SK-N-SH treated with all-trans-retinoic acid at 6 μM for 48 hours (cell line): Measurements from ENCODE around the gene DLK1.

Experiments used
- ATAC-seq: fragments of 200-7000 bp; cut with Tn5 transposase; 3 replicates; pipeline ENCODE4 v1.9.1; 2020; ENCODE audit warnings: mild to moderate bottlenecking, moderate library complexity
- ARNTL ChIP-seq: fragments of 450-650 bp; formaldehyde crosslinking; IDR thresholded peaks from 2 replicates; pipeline ENCODE4 v1.5.0; 2020; ENCODE audit warnings: low read depth, mild to moderate bottlenecking, moderate library complexity, borderline replicate concordance
- BACH2 ChIP-seq: fragments of 250-450 bp; sonication (Bioruptor Pico); IDR thresholded peaks from 2 replicates; pipeline ENCODE4 v1.9.0; 2021; ENCODE audit warnings: mild to moderate bottlenecking, borderline replicate concordance
- CSDC2 ChIP-seq: fragments of 250-450 bp; sonication (Bioruptor Pico); IDR thresholded peaks from 2 replicates; pipeline ENCODE4 v1.5.0; 2020; ENCODE audit warnings: mild to moderate bottlenecking, moderate library complexity
- ESRRG ChIP-seq: fragments of 250-450 bp; sonication (Bioruptor Pico); IDR thresholded peaks from 2 replicates; pipeline ENCODE4 v1.6.1; 2021; ENCODE audit warnings: mild to moderate bottlenecking
- GLIS3 ChIP-seq: fragments of 250-450 bp; sonication (Bioruptor Pico); IDR thresholded peaks from 2 replicates; pipeline ENCODE4 v1.5.0; 2020; ENCODE audit warnings: mild to moderate bottlenecking, moderate library complexity
- OSR1 ChIP-seq: fragments of 250-450 bp; sonication (Bioruptor Pico); IDR thresholded peaks from 2 replicates; pipeline ENCODE4 v1.8.0; 2022; ENCODE audit warnings: moderate library complexity, mild to moderate bottlenecking, inconsistent platforms
- RARB ChIP-seq: fragments of 250-450 bp; sonication (Bioruptor Pico); IDR thresholded peaks from 2 replicates; pipeline ENCODE4 v1.8.0; 2021; ENCODE audit warnings: mild to moderate bottlenecking, moderate library complexity
- SNAI2 ChIP-seq: fragments of 250-450 bp; sonication (Bioruptor Pico); IDR thresholded peaks from 2 replicates; pipeline ENCODE4 v1.5.0; 2020; ENCODE audit warnings: mild to moderate bottlenecking, moderate library complexity
- TCF4 ChIP-seq: fragments of 250-450 bp; sonication (Bioruptor Pico); IDR thresholded peaks from 2 replicates; pipeline ENCODE4 v1.8.0; 2021; ENCODE audit warnings: mild to moderate bottlenecking, moderate library complexity, borderline replicate concordance
- TOX ChIP-seq: fragments of 250-450 bp; sonication (Bioruptor Pico); IDR thresholded peaks from 2 replicates; pipeline ENCODE4 v1.8.0; 2021; ENCODE audit warnings: mild to moderate bottlenecking, moderate library complexity, borderline replicate concordance
- ZC3H10 ChIP-seq: fragments of 250-450 bp; sonication (Bioruptor Pico); IDR thresholded peaks from 2 replicates; pipeline ENCODE4 v1.5.1; 2021; ENCODE audit warnings: mild to moderate bottlenecking, moderate library complexity
- ZFP3 ChIP-seq: fragments of 250-450 bp; sonication (Bioruptor Pico); IDR thresholded peaks from 2 replicates; pipeline ENCODE4 v1.5.0; 2020; ENCODE audit warnings: mild to moderate bottlenecking, moderate library complexity
- ZNF565 ChIP-seq: fragments of 450-650 bp; formaldehyde crosslinking; conservative IDR thresholded peaks from 2 replicates; pipeline ENCODE4 v1.5.0; 2020; ENCODE audit warnings: low read depth, mild to moderate bottlenecking, moderate library complexity
- ZNF70 ChIP-seq: fragments of 450-650 bp; formaldehyde crosslinking; IDR thresholded peaks from 2 replicates; pipeline ENCODE4 v1.5.0; 2020; ENCODE audit warnings: mild to moderate bottlenecking, moderate library complexity
- ZNF8 ChIP-seq: fragments of 450-650 bp; formaldehyde crosslinking; IDR thresholded peaks from 2 replicates; pipeline ENCODE4 v1.5.0; 2020; ENCODE audit warnings: mild to moderate bottlenecking, moderate library complexity
- TF ChIP-seq, protein P1 (sequence below): fragments of 250-450 bp; sonication (Bioruptor Pico); IDR thresholded peaks from 2 replicates; pipeline ENCODE4 v1.8.0; 2020; ENCODE audit warnings: mild to moderate bottlenecking, moderate library complexity, borderline replicate concordance
- TF ChIP-seq, protein P2 (sequence below): fragments of 250-450 bp; sonication (Bioruptor Pico); IDR thresholded peaks from 2 replicates; pipeline ENCODE4 v1.5.0; 2020; ENCODE audit warnings: mild to moderate bottlenecking, moderate library complexity
- TF ChIP-seq, protein P3 (sequence below): fragments of 250-450 bp; sonication (Bioruptor Pico); IDR thresholded peaks from 2 replicates; pipeline ENCODE4 v1.8.0; 2021; ENCODE audit warnings: low read depth, mild to moderate bottlenecking, moderate library complexity, borderline replicate concordance
- TF ChIP-seq, protein P4 (sequence below): fragments of 250-450 bp; sonication (Bioruptor Pico); IDR thresholded peaks from 2 replicates; pipeline ENCODE4 v1.5.1; 2021; ENCODE audit warnings: mild to moderate bottlenecking, moderate library complexity
- TF ChIP-seq, protein P5 (sequence below): fragments of 250-450 bp; sonication (Bioruptor Pico); IDR thresholded peaks from 2 replicates; pipeline ENCODE4 v1.5.1; 2020; ENCODE audit warnings: low read depth, mild to moderate bottlenecking, moderate library complexity

DLK1 gene

DNA sequence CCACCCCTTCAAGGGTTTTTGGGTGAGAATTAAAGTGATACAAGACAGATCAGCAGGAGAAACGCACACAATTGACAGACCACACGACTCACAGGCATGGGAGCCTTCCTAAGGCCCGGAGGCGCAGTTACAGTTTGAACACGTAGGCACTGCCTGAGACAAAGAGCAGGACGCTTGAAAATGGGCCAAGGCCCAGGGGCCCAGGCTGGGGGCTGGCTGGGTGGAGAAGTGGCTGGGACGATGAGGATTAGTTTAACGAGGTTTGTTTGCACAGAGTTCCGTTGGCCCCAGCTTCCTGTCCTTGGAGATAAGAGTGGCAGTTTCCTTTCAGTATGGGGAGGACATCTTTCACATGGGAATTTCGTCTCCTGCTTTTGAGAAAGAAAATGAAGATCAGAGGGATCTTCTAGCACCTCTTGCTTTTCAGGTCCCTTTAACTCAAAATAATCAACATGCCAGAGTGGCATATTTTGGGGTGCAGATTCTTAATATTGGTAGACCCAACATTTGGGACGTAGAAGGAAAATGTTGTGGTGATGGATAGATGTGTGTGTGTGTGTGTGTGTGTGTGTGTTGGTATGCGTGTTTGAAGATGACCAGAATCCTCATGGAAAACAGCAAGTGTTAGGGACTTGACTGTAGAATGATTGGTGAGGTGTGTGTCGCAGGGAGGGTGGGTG lies 44.6 kb downstream of the DLK1 start:
- TF ChIP-seq, protein P1, sequence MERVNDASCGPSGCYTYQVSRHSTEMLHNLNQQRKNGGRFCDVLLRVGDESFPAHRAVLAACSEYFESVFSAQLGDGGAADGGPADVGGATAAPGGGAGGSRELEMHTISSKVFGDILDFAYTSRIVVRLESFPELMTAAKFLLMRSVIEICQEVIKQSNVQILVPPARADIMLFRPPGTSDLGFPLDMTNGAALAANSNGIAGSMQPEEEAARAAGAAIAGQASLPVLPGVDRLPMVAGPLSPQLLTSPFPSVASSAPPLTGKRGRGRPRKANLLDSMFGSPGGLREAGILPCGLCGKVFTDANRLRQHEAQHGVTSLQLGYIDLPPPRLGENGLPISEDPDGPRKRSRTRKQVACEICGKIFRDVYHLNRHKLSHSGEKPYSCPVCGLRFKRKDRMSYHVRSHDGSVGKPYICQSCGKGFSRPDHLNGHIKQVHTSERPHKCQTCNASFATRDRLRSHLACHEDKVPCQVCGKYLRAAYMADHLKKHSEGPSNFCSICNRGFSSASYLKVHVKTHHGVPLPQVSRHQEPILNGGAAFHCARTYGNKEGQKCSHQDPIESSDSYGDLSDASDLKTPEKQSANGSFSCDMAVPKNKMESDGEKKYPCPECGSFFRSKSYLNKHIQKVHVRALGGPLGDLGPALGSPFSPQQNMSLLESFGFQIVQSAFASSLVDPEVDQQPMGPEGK (CRISPR knock-in tag) = no peak
- TF ChIP-seq ZNF8 (CRISPR knock-in tag) = no peak
- TF ChIP-seq CSDC2 (CRISPR knock-in tag) = no peak
- TF ChIP-seq ZFP3 (CRISPR knock-in tag) = no peak
- TF ChIP-seq ZC3H10 (CRISPR knock-in tag) = no peak
- TF ChIP-seq, protein P2, sequence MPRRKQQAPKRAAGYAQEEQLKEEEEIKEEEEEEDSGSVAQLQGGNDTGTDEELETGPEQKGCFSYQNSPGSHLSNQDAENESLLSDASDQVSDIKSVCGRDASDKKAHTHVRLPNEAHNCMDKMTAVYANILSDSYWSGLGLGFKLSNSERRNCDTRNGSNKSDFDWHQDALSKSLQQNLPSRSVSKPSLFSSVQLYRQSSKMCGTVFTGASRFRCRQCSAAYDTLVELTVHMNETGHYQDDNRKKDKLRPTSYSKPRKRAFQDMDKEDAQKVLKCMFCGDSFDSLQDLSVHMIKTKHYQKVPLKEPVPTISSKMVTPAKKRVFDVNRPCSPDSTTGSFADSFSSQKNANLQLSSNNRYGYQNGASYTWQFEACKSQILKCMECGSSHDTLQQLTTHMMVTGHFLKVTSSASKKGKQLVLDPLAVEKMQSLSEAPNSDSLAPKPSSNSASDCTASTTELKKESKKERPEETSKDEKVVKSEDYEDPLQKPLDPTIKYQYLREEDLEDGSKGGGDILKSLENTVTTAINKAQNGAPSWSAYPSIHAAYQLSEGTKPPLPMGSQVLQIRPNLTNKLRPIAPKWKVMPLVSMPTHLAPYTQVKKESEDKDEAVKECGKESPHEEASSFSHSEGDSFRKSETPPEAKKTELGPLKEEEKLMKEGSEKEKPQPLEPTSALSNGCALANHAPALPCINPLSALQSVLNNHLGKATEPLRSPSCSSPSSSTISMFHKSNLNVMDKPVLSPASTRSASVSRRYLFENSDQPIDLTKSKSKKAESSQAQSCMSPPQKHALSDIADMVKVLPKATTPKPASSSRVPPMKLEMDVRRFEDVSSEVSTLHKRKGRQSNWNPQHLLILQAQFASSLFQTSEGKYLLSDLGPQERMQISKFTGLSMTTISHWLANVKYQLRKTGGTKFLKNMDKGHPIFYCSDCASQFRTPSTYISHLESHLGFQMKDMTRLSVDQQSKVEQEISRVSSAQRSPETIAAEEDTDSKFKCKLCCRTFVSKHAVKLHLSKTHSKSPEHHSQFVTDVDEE (CRISPR knock-in tag) = no peak
- ATAC-seq = no peak

DNA sequence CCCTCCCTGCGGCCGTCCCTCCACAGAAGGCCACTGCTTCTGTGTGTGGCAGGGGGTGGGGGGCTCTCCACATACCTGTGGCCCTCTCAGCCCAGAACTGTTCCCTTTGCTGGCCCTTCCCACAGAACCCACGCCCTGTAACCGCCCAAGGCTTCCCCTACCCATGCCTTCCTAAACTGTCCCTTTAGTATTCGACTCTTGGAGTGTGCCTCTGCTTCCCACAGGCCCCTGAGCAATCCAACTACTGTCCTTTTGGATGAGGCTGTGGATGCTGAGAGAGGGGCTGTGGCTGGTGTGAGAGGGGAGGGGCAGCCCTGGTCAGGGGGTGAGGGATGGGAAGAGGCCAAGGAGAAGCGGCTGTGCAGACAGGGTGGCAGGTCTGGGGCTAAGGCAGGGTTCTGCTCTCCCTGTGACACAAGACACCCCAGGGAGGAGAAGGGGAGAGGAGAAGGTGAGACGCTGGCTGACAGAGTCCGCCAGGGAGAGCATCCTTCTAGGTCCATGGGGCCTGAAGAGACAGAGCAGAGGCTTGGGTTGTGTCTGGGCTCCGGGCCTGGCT lies 46.0 kb downstream of the DLK1 start:
- ATAC-seq = no peak
- TF ChIP-seq ZFP3 (CRISPR knock-in tag) = no peak
- TF ChIP-seq, protein P3, sequence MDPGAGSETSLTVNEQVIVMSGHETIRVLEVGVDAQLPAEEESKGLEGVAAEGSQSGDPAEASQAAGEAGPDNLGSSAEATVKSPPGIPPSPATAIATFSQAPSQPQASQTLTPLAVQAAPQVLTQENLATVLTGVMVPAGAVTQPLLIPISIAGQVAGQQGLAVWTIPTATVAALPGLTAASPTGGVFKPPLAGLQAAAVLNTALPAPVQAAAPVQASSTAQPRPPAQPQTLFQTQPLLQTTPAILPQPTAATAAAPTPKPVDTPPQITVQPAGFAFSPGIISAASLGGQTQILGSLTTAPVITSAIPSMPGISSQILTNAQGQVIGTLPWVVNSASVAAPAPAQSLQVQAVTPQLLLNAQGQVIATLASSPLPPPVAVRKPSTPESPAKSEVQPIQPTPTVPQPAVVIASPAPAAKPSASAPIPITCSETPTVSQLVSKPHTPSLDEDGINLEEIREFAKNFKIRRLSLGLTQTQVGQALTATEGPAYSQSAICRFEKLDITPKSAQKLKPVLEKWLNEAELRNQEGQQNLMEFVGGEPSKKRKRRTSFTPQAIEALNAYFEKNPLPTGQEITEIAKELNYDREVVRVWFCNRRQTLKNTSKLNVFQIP (CRISPR knock-in tag) = no peak
- TF ChIP-seq SNAI2 (CRISPR knock-in tag) = no peak
- TF ChIP-seq, protein P4, sequence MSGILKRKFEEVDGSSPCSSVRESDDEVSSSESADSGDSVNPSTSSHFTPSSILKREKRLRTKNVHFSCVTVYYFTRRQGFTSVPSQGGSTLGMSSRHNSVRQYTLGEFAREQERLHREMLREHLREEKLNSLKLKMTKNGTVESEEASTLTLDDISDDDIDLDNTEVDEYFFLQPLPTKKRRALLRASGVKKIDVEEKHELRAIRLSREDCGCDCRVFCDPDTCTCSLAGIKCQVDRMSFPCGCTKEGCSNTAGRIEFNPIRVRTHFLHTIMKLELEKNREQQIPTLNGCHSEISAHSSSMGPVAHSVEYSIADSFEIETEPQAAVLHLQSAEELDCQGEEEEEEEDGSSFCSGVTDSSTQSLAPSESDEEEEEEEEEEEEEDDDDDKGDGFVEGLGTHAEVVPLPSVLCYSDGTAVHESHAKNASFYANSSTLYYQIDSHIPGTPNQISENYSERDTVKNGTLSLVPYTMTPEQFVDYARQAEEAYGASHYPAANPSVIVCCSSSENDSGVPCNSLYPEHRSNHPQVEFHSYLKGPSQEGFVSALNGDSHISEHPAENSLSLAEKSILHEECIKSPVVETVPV (CRISPR knock-in tag) = no peak
- no peak for TF ChIP-seq OSR1
- TF ChIP-seq TOX = no peak
- TF ChIP-seq ARNTL (CRISPR knock-in tag) = no peak
- no peak for TF ChIP-seq ZNF70 (CRISPR knock-in tag)
- no peak for TF ChIP-seq ZNF565 (CRISPR knock-in tag)
- TF ChIP-seq ESRRG (CRISPR knock-in tag) = no peak
- TF ChIP-seq, protein P1 (CRISPR knock-in tag) = no peak
- no peak for TF ChIP-seq TCF4 (CRISPR knock-in tag)

DNA sequence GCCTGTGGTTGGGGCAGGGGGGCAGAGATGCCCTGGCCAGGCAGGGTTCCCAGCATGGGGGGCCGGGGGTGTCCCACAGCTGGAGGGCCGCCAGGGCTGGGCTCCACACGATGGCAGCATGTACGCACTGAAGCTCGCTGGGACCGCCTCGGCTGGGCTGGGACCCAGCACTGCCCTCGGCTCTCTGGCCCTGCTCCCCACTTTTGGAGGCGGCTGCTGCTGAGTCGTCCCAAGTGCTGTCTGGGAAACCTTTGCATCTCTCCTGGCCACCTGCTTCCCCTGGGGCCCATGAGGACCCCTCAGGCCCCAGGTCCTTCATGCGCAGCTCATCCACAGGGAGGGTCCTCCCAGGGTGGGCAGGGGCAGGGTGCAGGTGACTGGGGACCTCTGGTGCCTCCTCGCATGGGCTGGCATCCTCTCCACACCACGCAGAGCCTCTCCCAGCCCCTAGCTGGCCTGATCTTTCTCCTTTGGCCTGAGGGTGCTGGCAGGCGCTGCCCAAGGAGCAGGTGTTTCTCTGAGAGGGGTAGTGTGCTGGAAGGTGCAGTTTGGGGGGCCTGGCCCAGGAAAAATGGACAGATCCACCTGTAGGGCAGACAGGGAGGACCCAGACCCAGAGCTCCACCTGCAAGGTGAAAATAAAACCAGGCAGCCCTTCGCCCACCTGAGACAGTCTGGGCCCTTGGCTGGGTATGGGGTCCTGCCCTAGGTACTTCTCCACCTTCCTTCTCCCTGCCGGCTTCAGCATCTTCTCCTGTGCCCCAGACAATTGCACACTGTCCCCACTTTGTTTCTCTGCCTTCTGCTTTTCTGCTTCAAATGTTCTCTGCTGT lies 46.9 kb downstream of the DLK1 start:
- no peak for ATAC-seq
- TF ChIP-seq, protein P5, sequence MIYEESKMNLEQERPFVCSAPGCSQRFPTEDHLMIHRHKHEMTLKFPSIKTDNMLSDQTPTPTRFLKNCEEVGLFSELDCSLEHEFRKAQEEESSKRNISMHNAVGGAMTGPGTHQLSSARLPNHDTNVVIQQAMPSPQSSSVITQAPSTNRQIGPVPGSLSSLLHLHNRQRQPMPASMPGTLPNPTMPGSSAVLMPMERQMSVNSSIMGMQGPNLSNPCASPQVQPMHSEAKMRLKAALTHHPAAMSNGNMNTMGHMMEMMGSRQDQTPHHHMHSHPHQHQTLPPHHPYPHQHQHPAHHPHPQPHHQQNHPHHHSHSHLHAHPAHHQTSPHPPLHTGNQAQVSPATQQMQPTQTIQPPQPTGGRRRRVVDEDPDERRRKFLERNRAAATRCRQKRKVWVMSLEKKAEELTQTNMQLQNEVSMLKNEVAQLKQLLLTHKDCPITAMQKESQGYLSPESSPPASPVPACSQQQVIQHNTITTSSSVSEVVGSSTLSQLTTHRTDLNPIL (CRISPR knock-in tag) = no peak
- TF ChIP-seq, protein P2 (CRISPR knock-in tag) = no peak
- no peak for TF ChIP-seq BACH2
- no peak for TF ChIP-seq RARB (CRISPR knock-in tag)
- no peak for TF ChIP-seq SNAI2 (CRISPR knock-in tag)
- no peak for TF ChIP-seq ARNTL (CRISPR knock-in tag)
- no peak for TF ChIP-seq GLIS3 (CRISPR knock-in tag)
